ENCODE measurements around the gene VPS18. TPM values are rescaled to one million over a fixed set of nuclear protein-coding genes. Genes with fewer than 3 reads are reported as not detected.

VPS18 gene
- total and polyA plus RNA-seq, 2 experiments from 2014 or later = 15.8 to 32.7 TPM

DNA sequence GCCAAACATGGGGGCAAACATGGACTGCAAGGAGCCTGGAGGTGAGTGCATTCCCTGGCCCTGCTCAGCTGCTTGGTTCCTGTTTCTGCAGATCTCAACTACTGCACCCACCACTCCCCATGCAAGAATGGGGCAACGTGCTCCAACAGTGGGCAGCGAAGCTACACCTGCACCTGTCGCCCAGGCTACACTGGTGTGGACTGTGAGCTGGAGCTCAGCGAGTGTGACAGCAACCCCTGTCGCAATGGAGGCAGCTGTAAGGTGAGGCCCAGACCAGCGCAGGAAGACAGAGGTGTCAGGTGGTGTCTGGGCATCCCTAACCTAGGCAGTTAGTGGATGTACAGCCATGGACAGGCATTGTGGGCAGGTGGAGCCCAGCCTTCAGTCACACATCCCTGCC is 40.2 kb downstream of the VPS18 start:
- WGBS, 2 experiments (ENCODE audit: low coverage in 1 of 2, low lambda C conversion rate in 2 of 2, missing lambda C conversion rate in 2 of 2) = 82 to 91% methylated on average over 6 of the region's 6 CpGs
- H3K27me3 ChIP-seq (replicated peaks; ENCODE audit: insufficient read depth) = peaks cover 21% of the 10 kb centered on the region
- no peaks in the 10 kb centered on the region for H3K9me3 ChIP-seq (ENCODE audit: low read depth)
- H3K9ac ChIP-seq = no peak overlapping the region
- H3F3A ChIP-seq (ENCODE audit: insufficient read depth) = no peaks in the 10 kb centered on the region
- TF ChIP-seq EZH2 (IDR thresholded peaks at IDR 0.05; ENCODE audit: insufficient read depth, poor library complexity, severe bottlenecking) = no peak
- no peak for TF ChIP-seq EZH2phosphoT487 (IDR thresholded peaks at IDR 0.05; ENCODE audit: insufficient read depth, low read depth)
- no peaks in the 10 kb centered on the region for H3K36me3 ChIP-seq (ENCODE audit: low read depth)
- no peak overlapping the region for H3K4me2 ChIP-seq (ENCODE audit: unreplicated experiment)
- H3K4me3 ChIP-seq = no peak overlapping the region
- H3K27ac ChIP-seq = no peak overlapping the region
- in situ Hi-C loops (cut with MboI) = no loop called here
- H4K20me1 ChIP-seq (ENCODE audit: insufficient read depth) = no peaks in the 10 kb centered on the region
- H3K9me2 ChIP-seq (ENCODE audit: insufficient read depth) = no peaks in the 10 kb centered on the region
- no peak overlapping the region for H2AFZ ChIP-seq
- peaks cover 5% of the 10 kb centered on the region for H3K4me1 ChIP-seq (ENCODE audit: insufficient read depth)
- DNase-seq = no peak
- H3K79me2 ChIP-seq (ENCODE audit: insufficient read depth) = no peaks in the 10 kb centered on the region

- no peak overlapping the region for H2AFZ ChIP-seq
- H3K9ac ChIP-seq = no peak overlapping the region
- H3K9me3 ChIP-seq (ENCODE audit: low read depth) = no peaks in the 10 kb centered on the region
- no peak for DNase-seq
- no peaks in the 10 kb centered on the region for H4K20me1 ChIP-seq (ENCODE audit: insufficient read depth)
- no peaks in the 10 kb centered on the region for H3K36me3 ChIP-seq (ENCODE audit: low read depth)
- in situ Hi-C loops (cut with MboI) = no loop called here
- H3K4me1 ChIP-seq (ENCODE audit: insufficient read depth) = no peaks in the 10 kb centered on the region
- H3K4me3 ChIP-seq = no peak overlapping the region
- whole genome bisulfite sequencing, 2 experiments (ENCODE audit: low coverage in 1 of 2, low lambda C conversion rate in 2 of 2, missing lambda C conversion rate in 2 of 2) = 89 to 90% methylated on average over 29 to 31 of the region's 31 CpGs
- no peak for TF ChIP-seq EZH2phosphoT487 (IDR thresholded peaks at IDR 0.05; ENCODE audit: insufficient read depth, low read depth)
- TF ChIP-seq EZH2 (IDR thresholded peaks at IDR 0.05; ENCODE audit: insufficient read depth, poor library complexity, severe bottlenecking) = no peak
- H3K27me3 ChIP-seq (replicated peaks; ENCODE audit: insufficient read depth) = peaks cover 9% of the 10 kb centered on the region
- no peak overlapping the region for H3K4me2 ChIP-seq (ENCODE audit: unreplicated experiment)
- H3F3A ChIP-seq (ENCODE audit: insufficient read depth) = no peaks in the 10 kb centered on the region
- no peaks in the 10 kb centered on the region for H3K79me2 ChIP-seq (ENCODE audit: insufficient read depth)
- H3K27ac ChIP-seq = no peak overlapping the region
- no peaks in the 10 kb centered on the region for H3K9me2 ChIP-seq (ENCODE audit: insufficient read depth)
These were observed 42.0 kb downstream of the VPS18 start for GRCh38 chr15:40936234-40936708.

- Histone ChIP-seq H3K4me3 (no peak overlapping the region), H3K9me2 (ENCODE audit: insufficient read depth) (no peaks in the 10 kb centered on the region), H2AFZ (no peak overlapping the region), H3K79me2 (ENCODE audit: insufficient read depth) (no peaks in the 10 kb centered on the region), H3K4me1 (ENCODE audit: insufficient read depth) (no peaks in the 10 kb centered on the region), H3K4me2 (ENCODE audit: unreplicated experiment) (no peak overlapping the region), H3F3A (ENCODE audit: insufficient read depth) (no peaks in the 10 kb centered on the region), H3K36me3 (ENCODE audit: low read depth) (no peaks in the 10 kb centered on the region), H4K20me1 (ENCODE audit: insufficient read depth) (no peaks in the 10 kb centered on the region), H3K27me3 (replicated peaks; ENCODE audit: insufficient read depth) (peaks cover 2% of the 10 kb centered on the region; the same call in 1 of the 2 replicates), H3K9me3 (ENCODE audit: low read depth) (no peaks in the 10 kb centered on the region), H3K9ac (no peak overlapping the region), H3K27ac (no peak overlapping the region)
- DNase-seq = peak; percentile 47
- in situ Hi-C loops (cut with MboI) = no loop called here
- WGBS, 2 experiments (ENCODE audit: low coverage in 1 of 2, low lambda C conversion rate in 2 of 2, missing lambda C conversion rate in 2 of 2) = 74 to 75% methylated on average over 15 of the region's 15 CpGs
- TF ChIP-seq EZH2phosphoT487 (IDR thresholded peaks at IDR 0.05; ENCODE audit: insufficient read depth, low read depth) (no peak), EZH2 (IDR thresholded peaks at IDR 0.05; ENCODE audit: insufficient read depth, poor library complexity, severe bottlenecking) (no peak)
These were observed 42.7 kb downstream of the VPS18 start for GRCh38 chr15:40936709-40937666.

DNA sequence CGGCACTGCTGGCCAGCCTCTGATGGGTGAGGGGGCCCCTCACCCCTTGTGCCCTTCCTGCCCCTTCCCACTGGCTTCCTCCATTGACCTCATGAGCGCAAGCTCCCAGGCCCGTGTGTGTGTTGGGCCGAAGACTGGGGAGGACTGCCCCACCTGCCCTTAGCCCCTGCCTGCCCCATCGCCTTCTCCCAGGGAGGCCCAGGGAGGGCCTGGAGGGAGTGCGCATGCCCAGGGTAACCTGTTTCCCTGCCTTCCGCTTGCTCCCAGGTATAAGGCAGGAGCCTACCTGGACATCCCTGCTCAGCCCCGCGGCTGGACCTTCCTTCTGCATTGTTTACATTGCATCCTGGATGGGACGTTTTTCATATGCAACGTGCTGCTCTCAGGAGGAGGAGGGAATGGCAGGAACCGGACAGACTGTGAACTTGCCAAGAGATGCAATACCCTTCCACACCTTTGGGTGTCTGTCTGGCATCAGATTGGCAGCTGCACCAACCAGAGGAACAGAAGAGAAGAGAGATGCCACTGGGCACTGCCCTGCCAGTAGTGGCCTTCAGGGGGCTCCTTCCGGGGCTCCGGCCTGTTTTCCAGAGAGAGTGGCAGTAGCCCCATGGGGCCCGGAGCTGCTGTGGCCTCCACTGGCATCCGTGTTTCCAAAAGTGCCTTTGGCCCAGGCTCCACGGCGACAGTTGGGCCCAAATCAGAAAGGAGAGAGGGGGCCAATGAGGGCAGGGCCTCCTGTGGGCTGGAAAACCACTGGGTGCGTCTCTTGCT is 43.7 kb downstream of the VPS18 start:
- DNase-seq = peak; percentile 44
- Histone ChIP-seq H3K9me2 (ENCODE audit: insufficient read depth) (no peaks in the 10 kb centered on the region), H3K79me2 (ENCODE audit: insufficient read depth) (no peaks in the 10 kb centered on the region), H3K27ac (no peak overlapping the region), H3K4me3 (no peak overlapping the region), H4K20me1 (ENCODE audit: insufficient read depth) (no peaks in the 10 kb centered on the region), H3K4me1 (ENCODE audit: insufficient read depth) (0 out of 2 replicates have a peak, but pooled peaks cover 8% of the 10 kb centered on the region), H3K36me3 (ENCODE audit: low read depth) (no peaks in the 10 kb centered on the region), H2AFZ (no peak overlapping the region), H3K9ac (no peak overlapping the region), H3F3A (ENCODE audit: insufficient read depth) (0 out of 2 replicates have a peak, but pooled peaks cover 7% of the 10 kb centered on the region), H3K27me3 (replicated peaks; ENCODE audit: insufficient read depth) (no peaks in the 10 kb centered on the region), H3K9me3 (ENCODE audit: low read depth) (no peaks in the 10 kb centered on the region), H3K4me2 (ENCODE audit: unreplicated experiment) (no peak overlapping the region)
- WGBS, 2 experiments (ENCODE audit: low coverage in 1 of 2, low lambda C conversion rate in 2 of 2, missing lambda C conversion rate in 2 of 2) = 76 to 77% methylated on average over 18 to 19 of the region's 19 CpGs
- no peak for TF ChIP-seq EZH2phosphoT487 (IDR thresholded peaks at IDR 0.05; ENCODE audit: insufficient read depth, low read depth)
- TF ChIP-seq EZH2 (IDR thresholded peaks at IDR 0.05; ENCODE audit: insufficient read depth, poor library complexity, severe bottlenecking) = no peak
- in situ Hi-C loops (cut with MboI) = no loop called here

Data from GM23248 (cell line).